ENCODE data around the gene CXCL9. TPM values are rescaled to one million over a fixed set of nuclear protein-coding genes. Genes with fewer than 3 reads are reported as not detected.
"Not testable (repeated sequence)": the region's sequence is repeated elsewhere in the genome, so short reads cannot be mapped to it uniquely, and the experiment has no call there.

Gene CXCL9
- total and polyA plus RNA-seq, 11 donors: 0.07 to 372 (median 0.45) TPM; not detected in 1

DNA sequence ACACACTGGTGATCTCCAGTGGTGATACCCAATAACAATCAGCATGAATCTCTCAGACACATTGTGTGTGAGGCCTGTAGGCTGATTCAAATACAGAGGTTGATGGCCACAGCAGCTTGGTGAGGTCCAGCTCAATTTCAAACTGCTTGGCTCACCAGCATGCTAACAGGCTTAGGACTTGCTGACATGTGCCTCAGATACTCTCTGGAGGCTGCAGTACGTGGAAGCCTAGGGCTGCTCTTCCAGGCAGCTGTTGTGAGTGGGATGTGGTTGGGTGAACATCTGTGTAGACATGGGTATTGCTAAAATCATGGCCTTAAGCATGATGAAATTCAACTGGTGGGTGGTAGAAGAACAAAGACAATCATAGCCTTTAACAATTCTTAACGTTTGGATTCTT, 4.3 kb downstream of the CXCL9 start:
- intact Hi-C loops (cut with DNase I): no loop called here
- Histone ChIP-seq H3K4me1 (peaks cover 0 to 20% (median 4%) of the 10 kb centered on the region in 12 donors), H3K4me3 (no peak overlapping the region), H3K27ac (peak overlapping the region in 8 of 12 donors; percentile 9 to 77 (median 62)), H3K9me3 (no peaks in the 10 kb centered on the region), H3K27me3 (no peaks in the 10 kb centered on the region), H3K36me3 (no peaks in the 10 kb centered on the region)
- WGBS, 4 donors: 58 to 70% (median 64%) methylated on average over 2 of the region's 2 CpGs
- ATAC-seq (peak; percentile 61 to 96 (median 90)), DNase-seq (peak in 3 of 5 donors; percentile 49 to 56 (median 54))
- TF ChIP-seq POLR2A (IDR thresholded peaks at IDR 0.05): no peak
- TF ChIP-seq, protein P1, sequence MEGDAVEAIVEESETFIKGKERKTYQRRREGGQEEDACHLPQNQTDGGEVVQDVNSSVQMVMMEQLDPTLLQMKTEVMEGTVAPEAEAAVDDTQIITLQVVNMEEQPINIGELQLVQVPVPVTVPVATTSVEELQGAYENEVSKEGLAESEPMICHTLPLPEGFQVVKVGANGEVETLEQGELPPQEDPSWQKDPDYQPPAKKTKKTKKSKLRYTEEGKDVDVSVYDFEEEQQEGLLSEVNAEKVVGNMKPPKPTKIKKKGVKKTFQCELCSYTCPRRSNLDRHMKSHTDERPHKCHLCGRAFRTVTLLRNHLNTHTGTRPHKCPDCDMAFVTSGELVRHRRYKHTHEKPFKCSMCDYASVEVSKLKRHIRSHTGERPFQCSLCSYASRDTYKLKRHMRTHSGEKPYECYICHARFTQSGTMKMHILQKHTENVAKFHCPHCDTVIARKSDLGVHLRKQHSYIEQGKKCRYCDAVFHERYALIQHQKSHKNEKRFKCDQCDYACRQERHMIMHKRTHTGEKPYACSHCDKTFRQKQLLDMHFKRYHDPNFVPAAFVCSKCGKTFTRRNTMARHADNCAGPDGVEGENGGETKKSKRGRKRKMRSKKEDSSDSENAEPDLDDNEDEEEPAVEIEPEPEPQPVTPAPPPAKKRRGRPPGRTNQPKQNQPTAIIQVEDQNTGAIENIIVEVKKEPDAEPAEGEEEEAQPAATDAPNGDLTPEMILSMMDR (IDR thresholded peaks at IDR 0.05): no peak

DNA sequence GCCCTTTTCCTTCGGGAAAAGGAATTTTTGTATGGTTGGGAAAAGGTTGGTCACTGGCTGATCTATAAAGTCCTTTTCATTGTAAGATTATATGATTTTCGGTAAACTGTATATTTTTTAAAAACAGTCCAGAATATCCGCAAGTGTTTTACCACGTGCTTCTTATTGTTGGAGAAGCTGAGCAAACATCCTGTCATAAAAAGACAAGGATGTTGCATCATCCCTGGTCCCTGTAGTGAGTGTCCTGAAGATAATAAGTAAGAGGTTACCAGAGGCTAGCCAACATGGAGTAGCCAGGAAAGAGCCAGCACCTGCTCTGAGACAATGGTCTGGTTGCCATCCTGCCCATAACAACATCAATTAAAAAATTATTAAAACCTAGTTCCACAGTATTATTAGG, 5.1 kb downstream of the CXCL9 start:
- intact Hi-C loops (cut with DNase I): no loop called here
- peak overlapping the region in 8 of 12 donors; percentile 32 to 77 (median 62) for H3K27ac ChIP-seq

DNA sequence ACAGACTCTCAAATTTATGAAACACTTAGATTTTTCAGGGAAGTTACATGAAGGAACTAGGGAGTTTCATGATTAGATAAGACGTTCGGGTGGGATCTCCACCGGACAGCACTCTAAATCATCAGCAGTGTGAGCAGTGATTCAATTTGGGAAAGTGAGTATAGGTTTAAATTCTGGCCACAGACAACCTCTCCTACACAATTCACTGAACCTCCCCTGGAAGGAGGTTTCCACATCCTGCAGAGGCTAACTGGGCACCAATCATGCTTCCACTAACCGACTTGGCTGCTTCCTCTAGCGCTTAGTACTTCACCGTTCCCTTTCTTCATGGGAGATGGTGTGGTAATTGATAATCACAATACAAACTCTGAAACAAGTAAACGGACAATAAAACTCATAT, 5.6 kb downstream of the CXCL9 start:
- intact Hi-C loops (cut with DNase I): no loop called here
- Histone ChIP-seq H3K36me3 (no peaks in the 10 kb centered on the region), H3K9me3 (no peaks in the 10 kb centered on the region), H3K4me3 (peak overlapping the region in 1 of 12 donors; percentile 12), H3K4me1 (peaks cover 0 to 20% (median 4%) of the 10 kb centered on the region in 12 donors), H3K27ac (peak overlapping the region in 7 of 12 donors; percentile 32 to 77 (median 56)), H3K27me3 (no peaks in the 10 kb centered on the region)
- no peak for DNase-seq
- TF ChIP-seq, protein P1 (IDR thresholded peaks at IDR 0.05): no peak
- no peak for TF ChIP-seq POLR2A (IDR thresholded peaks at IDR 0.05)
- 51 to 71% (median 60%) methylated on average over 7 of the region's 7 CpGs for WGBS, 4 donors
- ATAC-seq: peak in 1 of 4 donors; percentile 40

More for the DNA sequence above, 5.1 kb downstream of the CXCL9 start:
- H3K36me3 ChIP-seq: no peaks in the 10 kb centered on the region
- no peaks in the 10 kb centered on the region for H3K9me3 ChIP-seq
- H3K4me3 ChIP-seq: peak overlapping the region in 1 of 12 donors; percentile 12
- ATAC-seq (peak; percentile 69 to 93 (median 74)), DNase-seq (no peak)
- WGBS, 4 donors: 43 to 62% (median 60%) methylated on average over 4 of the region's 4 CpGs
- H3K4me1 ChIP-seq: peaks cover 0 to 20% (median 4%) of the 10 kb centered on the region in 12 donors
- TF ChIP-seq, protein P1 (IDR thresholded peaks at IDR 0.05): no peak
- no peak for TF ChIP-seq POLR2A (IDR thresholded peaks at IDR 0.05)
- H3K27me3 ChIP-seq: no peaks in the 10 kb centered on the region

DNA sequence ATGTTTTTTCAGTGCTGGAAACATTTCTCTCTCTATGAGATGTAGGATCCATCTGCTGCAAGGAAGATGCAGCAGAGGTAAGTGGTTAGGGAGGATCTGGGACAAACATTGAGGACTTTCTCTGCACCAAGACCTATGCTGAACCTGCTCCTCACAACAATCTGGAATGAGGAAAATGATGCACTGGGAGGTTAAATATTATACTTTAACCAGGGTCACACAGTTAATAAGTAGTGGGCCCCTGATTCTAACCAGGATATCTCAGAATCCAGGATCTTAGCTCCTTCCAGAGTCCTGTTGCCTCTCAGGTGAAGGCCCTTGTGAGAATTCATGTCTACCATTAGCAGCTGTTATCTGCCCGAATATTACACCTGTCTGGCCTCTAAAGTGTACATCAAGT, 7.0 kb downstream of the CXCL9 start:
- Histone ChIP-seq H3K27me3 (no peaks in the 10 kb centered on the region), H3K9me3 (no peaks in the 10 kb centered on the region), H3K36me3 (no peaks in the 10 kb centered on the region), H3K4me3 (no peak overlapping the region), H3K4me1 (peaks cover 0 to 20% (median 4%) of the 10 kb centered on the region in 12 donors), H3K27ac (no peak overlapping the region)
- intact Hi-C loops (cut with DNase I): no loop called here
- ATAC-seq: no peak
- 83 to 100% (median 88%) methylated on average over 1 of the region's 1 CpG for WGBS, 4 donors
- TF ChIP-seq, protein P1 (IDR thresholded peaks at IDR 0.05): no peak
- TF ChIP-seq POLR2A (IDR thresholded peaks at IDR 0.05): no peak
- DNase-seq: no peak

DNA sequence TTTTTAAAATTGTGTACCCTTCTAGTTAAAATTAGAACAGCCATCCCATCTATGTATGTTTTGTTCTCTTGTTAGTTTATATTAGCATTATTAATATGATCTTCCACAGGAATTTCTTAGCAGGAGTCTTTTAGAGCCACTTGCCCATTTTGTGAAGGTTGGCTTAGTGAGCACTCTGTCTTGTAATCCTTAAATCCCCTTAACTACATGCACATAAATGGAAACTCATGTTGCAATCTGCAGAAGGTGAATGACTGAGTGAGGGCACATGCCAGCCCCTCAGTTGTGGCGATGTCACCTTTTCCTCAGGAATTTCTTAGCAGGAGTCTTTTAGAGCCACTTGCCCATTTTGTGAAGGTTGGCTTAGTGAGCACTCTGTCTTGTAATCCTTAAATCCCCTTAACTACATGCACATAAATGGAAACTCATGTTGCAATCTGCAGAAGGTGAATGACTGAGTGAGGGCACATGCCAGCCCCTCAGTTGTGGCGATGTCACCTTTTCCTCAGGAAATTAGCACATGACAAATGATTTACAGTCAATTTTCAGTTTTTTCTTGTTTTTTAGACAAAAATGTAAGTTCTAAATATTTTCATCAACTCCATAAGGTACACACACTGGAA, 8.7 kb downstream of the CXCL9 start:
- 87 to 100% (median 95%) methylated on average over 2 of the region's 2 CpGs for WGBS, 4 donors
- not testable (repeated sequence) for ATAC-seq, H3K9me3 ChIP-seq, H3K27me3 ChIP-seq, DNase-seq, H3K27ac ChIP-seq, H3K36me3 ChIP-seq, H3K4me3 ChIP-seq
- H3K4me1 ChIP-seq: peaks cover 0 to 20% (median 4%) of the 10 kb centered on the region in 12 donors
- intact Hi-C loops (cut with DNase I): loop anchor here in 7 of 10 donors (2.0 to 10.0 kb wide), 5 partner anchors 62 to 506 kb away; partner anchors contain the start of gene NUP54 (in 1 of the 7)

All from heart left ventricle (tissue), 16 donors.